Keratinocyte (primary cell): ENCODE results near the gene SEPTIN10.

ENCODE experiments used
- CTCF ChIP-seq, 3 experiments: IDR thresholded peaks in 1 of 3; conservative IDR thresholded peaks in 1 of 3; optimal IDR thresholded peaks in 1 of 3; 2 replicates in 2 of 3; 3 replicates in 1 of 3; pipeline versions ENCODE3 to v1.5.1; 2011; ENCODE audit warnings: low read length in 3 of 3, mild to moderate bottlenecking in 3 of 3, moderate library complexity in 2 of 3, control low read depth in 1 of 3, inconsistent platforms in 1 of 3; ENCODE audit not compliant: insufficient read depth in 2 of 3; ENCODE audit errors: extremely low read depth in 1 of 3
- EZH2 ChIP-seq: IDR thresholded peaks from one replicate; pipeline ENCODE4 v1.6.1; 2012; ENCODE audit warnings: inconsistent platforms, mild to moderate bottlenecking, low read length, moderate library complexity

GRCh38 chr2:109525836-109526235 lies 87.9 kb downstream of the SEPTIN10 start:
- TF ChIP-seq CTCF (optimal IDR thresholded peaks at IDR 0.05 in 1 of 3, IDR thresholded peaks at IDR 0.05 in 1 of 3, conservative IDR thresholded peaks at IDR 0.05 in 1 of 3; ENCODE audit: extremely low read depth in 1 of 3, insufficient read depth in 2 of 3, low read length in 3 of 3) (no peak), EZH2 (no peak)
